ENCODE results near the gene ARGLU1. TPM values are rescaled to one million over a fixed set of nuclear protein-coding genes. Genes with fewer than 3 reads are reported as not detected.

Gene ARGLU1
- total and polyA plus RNA-seq, 9 of the 15 experiments (the other 6 are each of a cell fraction or from before 2014, with no cell fraction given) = 19.3 to 99.9 (median 49.3) TPM

DNA sequence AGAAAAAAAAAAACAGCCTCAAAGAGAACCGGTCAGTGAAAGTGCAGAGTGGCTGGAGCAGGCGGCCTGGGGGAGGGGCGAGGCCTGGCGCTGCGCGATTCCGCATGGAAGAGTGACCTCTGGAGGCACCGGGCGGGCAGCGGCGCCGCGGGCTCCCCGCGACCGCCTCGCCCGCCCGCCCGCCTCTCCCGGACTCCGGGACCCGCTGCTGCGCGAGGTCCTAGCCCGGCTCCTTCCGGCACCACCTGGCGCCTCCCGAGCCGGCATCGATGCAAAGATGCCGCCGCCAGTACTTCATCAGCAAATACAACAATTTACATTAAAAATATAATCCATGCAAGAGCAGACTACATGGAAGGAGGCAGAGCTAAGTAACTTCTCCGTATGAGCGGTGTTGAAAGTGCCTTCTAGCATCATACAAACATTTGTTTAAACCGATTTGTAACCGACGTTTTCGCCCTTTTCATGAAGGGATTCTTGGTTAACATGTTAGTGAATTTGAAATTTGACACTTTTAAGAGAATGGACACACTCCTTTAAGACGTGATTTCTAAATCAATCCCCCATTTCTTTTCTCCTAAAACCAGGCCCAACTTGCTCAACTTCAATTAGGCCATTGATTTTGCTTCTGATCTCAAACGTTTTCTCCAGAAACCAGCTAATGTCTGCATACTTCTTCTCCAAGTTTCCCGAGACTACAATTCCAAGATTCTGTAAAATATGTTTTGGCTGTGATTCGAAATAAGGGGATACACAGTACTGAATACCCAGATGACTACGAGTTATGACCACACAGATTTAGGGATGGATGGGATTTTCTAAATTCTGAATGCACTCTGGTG is 34.6 kb downstream of the ARGLU1 start:
- H3K4me3 ChIP-seq = no peak overlapping the region
- H3K9ac ChIP-seq (ENCODE audit: insufficient read depth in 1 of 2, low read depth in 2 of 2, low read length in 2 of 2) = no peak overlapping the region
- peaks cover 0 to 19% of the 10 kb centered on the region in 2 experiments; a peak in 2 of 5 replicates for H3K4me1 ChIP-seq (replicated peaks in 1 of 2; ENCODE audit: control insufficient read depth in 2 of 2, insufficient read depth in 2 of 2, low read length in 2 of 2)
- H3K27ac ChIP-seq (ENCODE audit: extremely low read depth, low read depth, low read length) = no peak overlapping the region
- H3K27me3 ChIP-seq (ENCODE audit: control insufficient read depth in 2 of 2, insufficient read depth in 2 of 2, low read length in 2 of 2) = peaks cover 0 to 5% of the 10 kb centered on the region in 2 experiments; a peak in 1 of 5 replicates
- no peaks in the 10 kb centered on the region for H3K36me3 ChIP-seq (ENCODE audit: control insufficient read depth, insufficient read depth, low read length)
- H3K4me2 ChIP-seq (ENCODE audit: insufficient read depth, low read length) = no peak overlapping the region
- no peaks in the 10 kb centered on the region for H3K9me1 ChIP-seq (ENCODE audit: control insufficient read depth, insufficient read depth, low read length)
- in situ Hi-C loops (cut with MboI) (no loop called here), intact Hi-C loops (cut with micrococcal nuclease) (no loop called here)
- H3K79me2 ChIP-seq (ENCODE audit: control insufficient read depth, insufficient read depth, low read length) = no peaks in the 10 kb centered on the region
- H2AFZ ChIP-seq (ENCODE audit: low read depth, low read length) = no peak overlapping the region
- no peaks in the 10 kb centered on the region for H3K9me3 ChIP-seq (replicated peaks; ENCODE audit: control insufficient read depth, insufficient read depth, low read depth, low read length)
- DNase-seq (ENCODE audit: extremely low read depth in 1 of 4, low spot score in 3 of 4) = no peak
- no peak for ATAC-seq
- BruUV-seq (replicated peaks) = no TSS peak
- ChIA-PET CTCF (ENCODE audit: low intra/inter-chr PET ratio) (no interaction called here), POLR2A (no interaction called here)
- FAIRE-seq = no peak
- WGBS (ENCODE audit: insufficient coverage, low coverage, missing lambda C conversion rate) = 35% methylated on average over 6 of the region's 44 CpGs
- no peaks in the 10 kb centered on the region for H4K20me1 ChIP-seq (replicated peaks; ENCODE audit: control insufficient read depth, insufficient read depth, low read length)
- no peak for TF ChIP-seq KDM4B (IDR thresholded peaks at IDR 0.05; ENCODE audit: borderline replicate concordance in 2 of 2, low read depth in 1 of 2)
- no peak for TF ChIP-seq EP300 (IDR thresholded peaks at IDR 0.05; ENCODE audit: low read length)
- no peak for TF ChIP-seq ZNF232 (CRISPR knock-in tag; IDR thresholded peaks at IDR 0.05)
- TF ChIP-seq MAZ (CRISPR knock-in tag; conservative IDR thresholded peaks at IDR 0.05 in 1 of 2, IDR thresholded peaks at IDR 0.05 in 1 of 2) = no peak
- TF ChIP-seq, protein P1, sequence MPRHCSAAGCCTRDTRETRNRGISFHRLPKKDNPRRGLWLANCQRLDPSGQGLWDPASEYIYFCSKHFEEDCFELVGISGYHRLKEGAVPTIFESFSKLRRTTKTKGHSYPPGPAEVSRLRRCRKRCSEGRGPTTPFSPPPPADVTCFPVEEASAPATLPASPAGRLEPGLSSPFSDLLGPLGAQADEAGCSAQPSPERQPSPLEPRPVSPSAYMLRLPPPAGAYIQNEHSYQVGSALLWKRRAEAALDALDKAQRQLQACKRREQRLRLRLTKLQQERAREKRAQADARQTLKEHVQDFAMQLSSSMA (CRISPR knock-in tag; IDR thresholded peaks at IDR 0.05) = no peak
- TF ChIP-seq, protein P2, sequence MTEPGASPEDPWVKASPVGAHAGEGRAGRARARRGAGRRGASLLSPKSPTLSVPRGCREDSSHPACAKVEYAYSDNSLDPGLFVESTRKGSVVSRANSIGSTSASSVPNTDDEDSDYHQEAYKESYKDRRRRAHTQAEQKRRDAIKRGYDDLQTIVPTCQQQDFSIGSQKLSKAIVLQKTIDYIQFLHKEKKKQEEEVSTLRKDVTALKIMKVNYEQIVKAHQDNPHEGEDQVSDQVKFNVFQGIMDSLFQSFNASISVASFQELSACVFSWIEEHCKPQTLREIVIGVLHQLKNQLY (CRISPR knock-in tag; conservative IDR thresholded peaks at IDR 0.05) = no peak
- no peak for TF ChIP-seq KDM2B (CRISPR knock-in tag; IDR thresholded peaks at IDR 0.05)
- no peak for TF ChIP-seq HMG20A (CRISPR knock-in tag; conservative IDR thresholded peaks at IDR 0.05)
- no peak for TF ChIP-seq KLF1 (tag; IDR thresholded peaks at IDR 0.05)
- no peak for TF ChIP-seq POLR2H (tag; IDR thresholded peaks at IDR 0.05; ENCODE audit: low read depth)
- no peak for TF ChIP-seq FOXK1 (CRISPR knock-in tag; IDR thresholded peaks at IDR 0.05; ENCODE audit: borderline replicate concordance)
- no peak for TF ChIP-seq FOXP1 (CRISPR knock-in tag; IDR thresholded peaks at IDR 0.05)
- TF ChIP-seq MIER1 (IDR thresholded peaks at IDR 0.05; ENCODE audit: low read depth) = no peak
- no peak for TF ChIP-seq CREBBP (IDR thresholded peaks at IDR 0.05; ENCODE audit: low read depth, low read length)
- TF ChIP-seq, protein P3, sequence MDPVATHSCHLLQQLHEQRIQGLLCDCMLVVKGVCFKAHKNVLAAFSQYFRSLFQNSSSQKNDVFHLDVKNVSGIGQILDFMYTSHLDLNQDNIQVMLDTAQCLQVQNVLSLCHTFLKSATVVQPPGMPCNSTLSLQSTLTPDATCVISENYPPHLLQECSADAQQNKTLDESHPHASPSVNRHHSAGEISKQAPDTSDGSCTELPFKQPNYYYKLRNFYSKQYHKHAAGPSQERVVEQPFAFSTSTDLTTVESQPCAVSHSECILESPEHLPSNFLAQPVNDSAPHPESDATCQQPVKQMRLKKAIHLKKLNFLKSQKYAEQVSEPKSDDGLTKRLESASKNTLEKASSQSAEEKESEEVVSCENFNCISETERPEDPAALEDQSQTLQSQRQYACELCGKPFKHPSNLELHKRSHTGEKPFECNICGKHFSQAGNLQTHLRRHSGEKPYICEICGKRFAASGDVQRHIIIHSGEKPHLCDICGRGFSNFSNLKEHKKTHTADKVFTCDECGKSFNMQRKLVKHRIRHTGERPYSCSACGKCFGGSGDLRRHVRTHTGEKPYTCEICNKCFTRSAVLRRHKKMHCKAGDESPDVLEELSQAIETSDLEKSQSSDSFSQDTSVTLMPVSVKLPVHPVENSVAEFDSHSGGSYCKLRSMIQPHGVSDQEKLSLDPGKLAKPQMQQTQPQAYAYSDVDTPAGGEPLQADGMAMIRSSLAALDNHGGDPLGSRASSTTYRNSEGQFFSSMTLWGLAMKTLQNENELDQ (CRISPR knock-in tag; IDR thresholded peaks at IDR 0.05; ENCODE audit: borderline replicate concordance) = no peak
- no peak for TF ChIP-seq LARP7 (IDR thresholded peaks at IDR 0.05)
- TF ChIP-seq PHF21A (IDR thresholded peaks at IDR 0.05; ENCODE audit: borderline replicate concordance, low read depth) = no peak
- TF ChIP-seq, protein P4, sequence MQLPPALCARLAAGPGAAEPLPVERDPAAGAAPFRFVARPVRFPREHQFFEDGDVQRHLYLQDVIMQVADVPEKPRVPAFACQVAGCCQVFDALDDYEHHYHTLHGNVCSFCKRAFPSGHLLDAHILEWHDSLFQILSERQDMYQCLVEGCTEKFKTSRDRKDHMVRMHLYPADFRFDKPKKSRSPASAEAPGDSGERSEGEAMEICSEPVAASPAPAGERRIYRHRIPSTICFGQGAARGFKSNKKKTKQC (CRISPR knock-in tag; IDR thresholded peaks at IDR 0.05) = no peak
- no peak for TF ChIP-seq RHOXF2B (CRISPR knock-in tag; conservative IDR thresholded peaks at IDR 0.05)
